ENCODE data around the gene GNL2.
"Not testable (repeated sequence)": the region's sequence is repeated elsewhere in the genome, so short reads cannot be mapped to it uniquely, and the experiment has no call there.

The GNL2 gene

DNA sequence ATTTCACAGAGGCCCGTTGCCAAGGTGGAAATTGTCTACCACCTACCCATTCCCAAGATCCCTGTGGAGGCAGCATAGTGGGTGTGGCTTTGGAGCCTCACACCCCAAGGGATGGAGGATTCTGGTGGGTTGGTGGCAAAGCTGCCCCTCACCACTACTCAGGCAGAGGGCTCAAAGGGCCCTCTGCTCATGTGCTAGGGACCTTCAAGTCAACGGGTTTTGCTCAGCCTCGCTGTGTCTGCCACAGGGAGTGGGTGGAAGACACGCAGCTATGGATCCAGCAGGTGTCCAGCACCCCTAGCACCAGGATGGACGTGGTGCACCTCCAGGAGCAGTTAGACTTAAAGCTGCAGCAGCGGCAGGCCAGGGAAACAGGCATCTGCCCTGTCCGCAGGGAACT, 36.7 kb downstream of the GNL2 start:
- no peak for DNase-seq (ENCODE audit: low read depth in 2 of 2)

DNA sequence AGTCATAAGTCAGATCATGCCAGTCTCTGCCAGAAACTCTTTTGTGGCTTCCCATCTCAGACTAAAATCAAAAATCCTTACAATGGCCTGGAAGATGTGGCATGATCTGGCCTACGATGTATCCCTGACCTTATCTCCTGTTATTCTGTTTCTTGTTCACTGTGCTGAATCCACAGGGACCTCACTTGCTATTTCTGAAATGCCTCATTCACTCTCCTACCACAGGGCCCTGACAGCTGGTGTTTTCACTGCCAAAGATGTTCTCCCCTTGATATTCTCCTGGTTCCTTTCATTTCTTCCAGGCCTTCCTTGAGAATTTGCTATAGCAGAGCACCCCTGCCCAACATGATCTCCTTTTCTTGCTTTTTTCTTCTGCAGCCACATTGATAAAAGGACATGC, 37.3 kb downstream of the GNL2 start:
- no peak for DNase-seq (ENCODE audit: low read depth in 2 of 2)

DNA sequence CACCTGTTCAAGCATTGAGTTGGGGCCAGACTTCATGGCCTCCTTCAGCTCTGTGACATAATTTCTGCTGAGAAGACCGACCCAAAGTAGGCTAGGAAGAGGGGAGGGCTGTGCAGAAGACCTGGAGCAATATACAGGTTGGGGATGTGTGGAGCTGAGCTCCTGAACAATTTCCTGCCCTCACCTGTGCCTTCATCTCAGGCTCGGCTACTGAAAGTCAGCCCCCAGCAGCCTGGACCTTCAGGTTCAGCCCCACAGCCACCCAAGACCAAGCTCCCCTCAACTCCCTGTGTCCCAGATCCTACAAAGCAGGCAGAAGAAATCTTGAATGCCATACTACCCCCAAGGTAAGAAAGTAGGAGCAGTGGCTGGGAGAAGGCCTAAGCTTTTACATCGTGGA, 38.3 kb downstream of the GNL2 start:
- no peak for DNase-seq (ENCODE audit: low read depth in 2 of 2)

DNA sequence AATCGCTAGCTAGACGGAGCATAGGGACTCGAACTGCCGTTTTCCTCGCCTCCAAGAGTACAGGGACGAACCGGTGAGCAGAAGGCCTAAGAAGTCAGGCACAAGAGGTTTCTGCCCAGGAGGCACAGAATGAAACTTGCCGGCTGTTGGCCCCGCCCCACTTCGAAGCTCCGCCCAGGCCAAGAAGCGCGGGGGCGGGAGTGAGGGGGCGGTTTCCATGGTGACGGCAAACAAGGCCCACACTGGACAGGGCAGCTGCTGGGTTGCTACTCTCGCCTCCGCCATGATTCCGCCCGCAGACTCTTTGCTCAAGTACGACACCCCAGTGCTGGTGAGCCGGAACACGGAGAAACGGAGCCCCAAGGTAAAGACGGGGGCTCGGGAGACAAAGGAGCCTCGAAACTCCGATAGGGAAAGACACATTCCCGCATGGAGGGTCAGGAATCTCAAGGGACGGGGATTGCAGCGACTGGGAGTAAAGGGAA, 39.0 kb downstream of the GNL2 start, which contains the start of gene DNALI1:
DNALI1 (plus strand) TSS at position 229 of the 485 bp plus-strand sequence; CDS start at position 284, 55 bp downstream.
- no peak for DNase-seq (ENCODE audit: low read depth in 2 of 2)

DNA sequence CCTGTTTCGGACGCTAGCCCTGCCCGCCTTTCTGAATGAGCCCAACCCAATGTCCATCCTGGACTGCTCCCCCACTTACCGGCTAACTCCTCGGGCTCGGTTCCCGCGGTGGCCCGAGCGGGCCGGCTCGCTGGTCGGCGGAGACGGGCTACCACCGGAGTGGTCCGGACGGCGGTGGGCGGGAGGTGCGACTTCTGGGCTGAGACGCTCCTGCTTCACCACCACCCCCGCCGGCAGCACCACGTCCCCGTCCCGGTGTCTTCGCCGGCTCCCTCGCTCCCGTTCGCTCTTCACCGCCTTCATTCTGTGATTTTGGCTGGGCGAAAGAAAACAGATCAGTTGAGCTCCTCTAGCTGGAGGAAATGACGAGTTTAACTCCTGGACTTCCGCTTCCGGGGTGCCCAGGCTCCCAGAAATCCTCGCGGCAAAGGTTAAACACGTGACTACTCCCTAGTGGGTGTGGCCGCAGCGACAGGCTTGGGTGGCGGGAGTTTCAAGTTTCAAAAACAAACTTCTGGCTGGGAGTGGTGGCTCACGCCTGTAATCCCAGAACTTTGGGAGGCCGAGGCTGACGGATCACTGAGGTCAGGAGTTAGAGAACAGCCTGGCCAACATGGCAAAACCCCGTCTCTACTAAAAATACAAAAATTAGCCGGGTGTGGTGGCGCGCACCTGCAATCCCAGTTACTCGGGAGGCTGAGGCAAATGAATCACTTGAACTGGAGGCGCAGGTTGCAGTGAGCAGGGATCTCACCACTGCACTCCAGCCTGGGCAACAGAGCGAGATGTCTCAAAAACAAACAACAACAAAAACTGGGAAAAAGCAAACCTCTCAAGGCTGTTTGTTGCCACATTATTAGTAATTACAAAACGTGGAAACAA, 41.6 kb downstream of the GNL2 start, which contains the start of gene SNIP1:
SNIP1 (minus strand) TSS at position 367 of the 882 bp plus-strand sequence; CDS start at position 303, 64 bp downstream.
- DNase-seq (ENCODE audit: low read depth in 2 of 2): peak; percentile 84 to 87

DNA sequence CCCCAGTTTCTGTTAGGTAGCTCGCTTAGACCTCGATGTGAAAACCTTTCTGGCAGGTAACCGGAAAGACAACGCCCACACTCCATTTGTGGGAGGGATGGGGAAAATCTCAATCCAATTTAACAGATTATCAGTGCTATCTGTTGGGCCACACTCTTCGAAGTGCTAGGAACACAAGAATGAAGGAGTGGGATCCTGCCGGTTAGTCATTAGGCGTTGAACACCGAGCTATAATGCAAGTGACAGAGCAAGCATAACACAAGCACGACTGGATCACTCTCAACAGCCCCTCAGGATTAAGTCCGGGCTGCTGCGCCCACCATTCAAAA, 42.2 kb downstream of the GNL2 start:
- DNase-seq (ENCODE audit: low read depth in 2 of 2): no peak

DNA sequence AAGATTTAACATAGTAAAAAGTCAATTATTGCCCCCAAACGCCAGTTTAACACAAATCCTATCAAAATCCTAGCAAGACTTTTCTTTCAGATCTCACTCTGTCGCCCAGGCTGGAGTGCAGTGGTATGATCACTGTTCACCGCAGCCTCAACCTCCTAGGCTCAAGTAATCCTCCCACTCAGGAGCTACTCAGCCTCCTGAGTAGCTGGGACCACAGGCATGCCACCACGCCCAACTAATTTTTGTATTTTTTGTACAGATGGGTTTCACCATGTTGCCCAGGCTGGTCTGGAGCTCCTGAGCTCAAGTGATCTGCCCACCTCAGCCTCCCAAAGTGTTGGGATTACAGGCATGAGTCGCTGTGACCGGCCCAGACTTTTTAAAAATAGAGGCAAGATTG, 46.4 kb downstream of the GNL2 start:
- DNase-seq (ENCODE audit: low read depth in 2 of 2): no peak

DNA sequence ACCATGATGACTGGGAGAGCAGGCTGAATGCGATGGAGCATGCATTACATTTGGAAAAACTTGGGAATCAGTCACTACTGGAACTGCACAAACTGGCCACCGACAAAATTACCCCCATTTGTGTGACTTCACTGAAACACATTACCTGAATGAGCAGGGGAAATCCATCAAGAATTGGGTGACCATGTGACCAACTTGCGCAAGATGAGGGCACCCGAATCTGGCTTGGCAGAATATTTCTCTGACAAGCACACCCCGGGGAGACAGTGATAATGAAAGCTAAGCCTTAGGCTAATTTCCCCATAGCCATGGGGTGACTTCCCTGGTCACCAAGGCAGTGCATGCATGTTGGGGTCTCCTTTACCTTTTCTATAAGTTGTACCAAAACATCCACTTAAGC, 50.7 kb downstream of the GNL2 start:
- no peak for DNase-seq (ENCODE audit: low read depth in 2 of 2)

DNA sequence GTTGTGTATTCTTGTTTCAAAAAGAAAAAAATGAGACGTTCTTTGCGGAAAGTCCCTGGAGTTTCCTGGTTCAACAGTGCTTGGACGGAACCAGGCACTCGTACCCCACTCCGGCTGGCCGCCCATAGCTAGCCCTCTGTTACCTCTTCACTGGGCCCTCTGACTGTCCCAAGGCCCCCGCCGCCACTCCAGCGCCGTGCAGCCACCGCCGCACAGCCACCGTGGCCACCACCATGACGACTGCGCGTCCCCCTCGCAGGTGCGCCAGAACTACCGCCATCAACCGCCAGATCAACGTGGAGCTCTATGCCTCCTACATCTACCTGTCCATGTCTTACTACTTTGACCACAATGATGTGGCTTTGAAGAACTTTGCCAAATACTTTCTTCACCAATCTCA, 51.2 kb downstream of the GNL2 start:
- no peak for DNase-seq (ENCODE audit: low read depth in 2 of 2)

DNA sequence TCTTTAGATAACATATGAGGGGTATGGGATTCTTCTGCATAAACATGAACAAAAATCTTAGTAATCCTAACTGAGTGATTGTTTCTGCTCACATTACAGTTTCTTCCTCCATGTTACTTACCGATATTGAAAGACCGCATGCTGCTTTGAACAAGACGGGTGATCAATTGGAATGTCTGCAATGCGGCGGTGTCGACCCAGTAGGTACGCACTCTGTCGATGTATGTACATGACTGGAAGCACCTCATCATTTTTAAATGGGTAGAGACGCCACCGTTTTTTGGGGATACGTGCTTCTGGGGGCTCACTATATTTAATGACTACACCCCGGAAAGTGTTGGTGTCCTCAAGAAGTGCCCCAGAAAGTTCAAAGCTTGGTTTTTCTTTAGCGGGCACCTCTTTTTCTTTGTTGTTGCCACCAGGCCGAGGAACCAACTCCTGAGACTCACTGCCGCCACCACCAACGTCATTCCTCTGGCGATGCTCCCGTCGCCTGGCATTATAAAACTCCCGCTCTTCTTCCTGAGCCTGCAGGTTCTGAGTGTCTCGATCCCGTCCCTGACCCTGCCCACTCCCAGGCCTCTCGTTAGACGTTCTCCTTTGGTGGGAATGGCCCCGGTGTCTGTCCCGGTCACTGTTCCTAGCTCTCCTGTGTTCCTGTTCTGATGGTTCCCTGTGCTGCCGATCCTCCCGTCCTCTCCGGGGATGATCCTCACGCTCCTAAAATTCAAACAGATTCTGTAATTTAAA, 55.5 kb downstream of the GNL2 start:
- DNase-seq (ENCODE audit: low read depth in 2 of 2): no peak

DNA sequence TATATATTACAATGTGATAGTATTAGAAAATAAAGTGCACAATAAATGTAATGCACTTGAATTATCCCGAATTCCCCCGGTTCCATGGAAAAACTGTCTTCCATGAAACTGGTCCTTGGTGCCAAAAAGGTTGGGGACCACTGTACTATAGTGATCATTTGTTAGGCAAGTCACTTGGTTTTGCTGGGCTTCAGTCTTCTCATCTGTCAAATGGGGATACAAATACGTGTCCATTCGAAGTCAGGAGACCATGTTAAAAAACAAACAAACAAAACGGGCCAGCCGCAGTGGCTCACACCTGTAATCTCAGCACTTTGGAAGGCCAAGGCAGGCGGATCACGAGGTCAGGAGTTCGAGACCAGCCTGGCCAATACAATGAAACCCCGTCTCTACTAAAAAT, 56.6 kb downstream of the GNL2 start:
- DNase-seq (ENCODE audit: low read depth in 2 of 2): not testable (repeated sequence)

DNA sequence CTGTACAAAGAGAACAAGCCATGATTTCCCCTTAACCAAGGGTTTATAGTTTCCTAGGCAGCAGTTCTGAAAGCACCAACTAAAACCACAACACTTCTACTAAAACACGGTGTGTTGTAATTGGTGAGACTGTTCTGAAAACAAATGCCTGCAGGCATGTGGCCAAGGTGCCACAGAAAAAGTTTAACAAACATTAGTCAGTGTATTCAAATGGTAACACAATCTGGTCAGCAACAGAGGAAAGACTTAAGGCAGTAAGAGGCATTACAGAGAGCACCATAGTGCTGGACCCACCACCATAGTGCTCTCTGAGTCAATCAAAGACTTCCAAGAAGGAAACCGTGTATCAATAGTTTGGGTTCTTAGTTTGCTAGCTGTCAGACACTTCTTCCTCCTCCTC, 58.4 kb downstream of the GNL2 start:
- DNase-seq (ENCODE audit: low read depth in 2 of 2): no peak

DNA sequence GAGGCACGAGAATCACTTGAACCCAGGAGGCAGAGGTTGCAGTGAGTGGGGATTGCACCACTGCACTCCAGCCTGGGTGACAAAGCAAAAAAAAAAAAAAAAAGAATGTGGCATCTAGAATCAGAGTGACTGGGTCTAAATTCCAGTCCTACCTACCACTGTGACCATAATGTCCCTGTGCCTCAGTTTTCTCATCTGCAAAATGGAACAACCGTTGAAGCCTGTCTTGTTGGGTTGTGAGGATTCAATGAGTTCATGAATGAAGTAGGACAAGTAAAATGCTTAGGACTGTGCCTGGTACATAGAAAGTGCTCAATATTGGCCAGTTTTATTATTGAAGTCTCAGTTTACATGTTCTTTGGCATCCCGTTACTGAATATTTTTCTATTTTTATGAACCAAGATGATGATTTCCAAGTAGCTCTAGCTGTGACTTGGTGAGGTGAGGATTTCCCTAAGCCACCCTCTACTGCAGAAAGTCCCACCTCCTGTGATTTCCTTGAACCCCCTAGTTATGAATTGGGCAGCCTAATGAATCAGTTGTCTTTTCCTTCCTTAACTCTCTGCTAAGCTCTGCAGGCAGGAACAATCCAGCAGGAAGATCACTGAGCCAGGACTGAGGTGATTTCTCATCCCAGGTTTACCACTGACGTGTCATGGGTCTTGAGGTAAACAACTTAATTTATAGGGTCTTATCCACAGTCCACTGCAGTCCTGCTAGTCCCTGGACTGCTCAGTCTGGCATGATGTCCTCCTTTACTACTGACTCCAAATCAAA, 62.2 kb downstream of the GNL2 start:
- DNase-seq (ENCODE audit: low read depth in 2 of 2): no peak

DNA sequence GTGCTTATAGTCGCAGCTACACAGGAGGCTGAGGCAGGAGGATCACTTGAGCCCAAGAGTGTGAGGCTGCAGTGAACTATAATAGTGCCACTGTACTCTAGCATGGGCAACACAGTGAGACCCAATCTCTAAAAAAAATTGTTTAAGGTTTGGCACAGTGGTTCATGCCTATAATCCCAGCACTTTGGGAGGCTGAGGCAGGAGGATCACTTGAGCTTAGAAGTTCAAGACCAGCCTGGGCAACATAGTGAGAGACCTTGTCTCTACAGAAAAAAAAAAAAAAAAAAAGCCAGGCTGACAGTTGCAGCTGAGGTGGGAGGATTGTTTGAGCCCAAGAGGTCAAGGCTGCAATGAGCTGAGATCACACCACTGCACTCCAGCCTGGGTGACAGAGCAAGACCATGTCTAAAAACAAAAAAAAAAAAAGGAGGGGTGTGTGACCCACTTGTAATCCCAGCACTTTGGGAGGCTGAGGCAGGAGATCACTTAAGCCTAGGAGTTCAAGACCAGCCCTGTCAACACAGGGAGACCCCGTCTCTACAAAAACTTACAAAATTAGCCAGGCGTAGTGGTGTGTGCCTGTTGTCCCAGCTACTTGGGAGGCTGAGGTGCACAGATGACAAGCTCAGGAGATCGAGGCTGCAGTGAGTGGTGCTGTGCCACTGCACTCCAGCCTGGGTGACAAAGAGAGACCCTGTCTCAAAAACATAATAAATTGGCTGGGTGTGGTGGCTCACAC, 63.1 kb downstream of the GNL2 start:
- DNase-seq (ENCODE audit: low read depth in 2 of 2): not testable (repeated sequence)

DNA sequence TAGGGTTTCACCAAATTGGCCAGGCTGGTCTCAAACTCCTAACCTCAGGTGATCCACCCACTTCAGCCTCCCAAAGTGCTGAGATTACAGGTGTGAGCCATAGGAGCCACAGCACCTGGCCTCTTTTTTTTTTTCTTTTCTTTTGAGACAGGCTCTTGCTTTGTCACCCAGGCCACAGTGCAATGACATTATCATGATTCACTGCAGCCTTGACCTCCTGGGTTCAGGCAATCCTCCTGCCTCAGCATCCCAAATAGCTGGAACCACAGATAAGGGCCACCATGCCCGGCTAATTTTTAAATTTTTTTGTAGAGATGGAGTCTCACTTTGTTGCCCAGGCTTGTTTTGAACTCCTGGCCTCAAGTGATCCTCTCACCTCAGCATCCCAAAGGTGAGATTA, 65.8 kb downstream of the GNL2 start:
- DNase-seq (ENCODE audit: low read depth in 2 of 2): not testable (repeated sequence)

DNA sequence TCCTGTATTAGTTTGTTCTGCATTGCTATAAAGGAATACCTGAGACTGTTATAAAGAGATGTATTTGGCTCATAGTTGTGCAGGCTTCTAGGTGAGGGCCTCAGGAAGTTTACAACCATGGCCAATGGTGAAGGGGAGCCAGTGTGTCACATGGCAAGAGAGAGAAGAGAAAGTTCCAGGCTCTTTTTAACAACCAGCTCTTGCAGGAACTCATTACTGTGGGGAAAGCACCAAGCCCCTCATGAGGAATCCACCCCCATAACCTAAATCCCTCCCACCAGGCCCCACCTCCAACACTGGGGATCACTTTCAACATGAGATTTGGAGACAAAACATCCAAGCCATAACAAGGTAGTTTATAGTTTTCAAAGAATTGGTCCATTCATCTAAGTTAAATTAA, 76.1 kb downstream of the GNL2 start:
- no peak for DNase-seq (ENCODE audit: low read depth in 2 of 2)

DNA sequence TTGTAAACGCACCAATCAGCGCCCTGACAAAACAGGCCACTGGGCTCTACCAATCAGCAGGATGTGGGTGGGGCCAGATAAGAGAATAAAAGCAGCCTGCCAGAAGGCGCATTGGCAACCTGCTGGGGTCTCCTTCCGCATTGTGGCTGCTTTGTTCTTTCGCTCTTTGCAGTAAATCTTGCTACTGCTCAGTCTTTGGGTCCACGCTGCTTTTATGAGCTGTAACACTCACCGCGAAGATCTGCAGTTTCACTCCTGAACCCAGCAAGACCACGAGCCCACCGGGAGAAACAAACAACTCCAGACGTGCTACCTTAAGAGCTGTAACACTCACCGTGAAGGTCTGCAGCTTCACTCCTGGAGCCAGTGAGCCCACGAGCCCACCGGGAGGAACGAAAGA, 76.8 kb downstream of the GNL2 start:
- DNase-seq (ENCODE audit: low read depth in 2 of 2): peak in 1 of 2 experiments; percentile 5

DNA sequence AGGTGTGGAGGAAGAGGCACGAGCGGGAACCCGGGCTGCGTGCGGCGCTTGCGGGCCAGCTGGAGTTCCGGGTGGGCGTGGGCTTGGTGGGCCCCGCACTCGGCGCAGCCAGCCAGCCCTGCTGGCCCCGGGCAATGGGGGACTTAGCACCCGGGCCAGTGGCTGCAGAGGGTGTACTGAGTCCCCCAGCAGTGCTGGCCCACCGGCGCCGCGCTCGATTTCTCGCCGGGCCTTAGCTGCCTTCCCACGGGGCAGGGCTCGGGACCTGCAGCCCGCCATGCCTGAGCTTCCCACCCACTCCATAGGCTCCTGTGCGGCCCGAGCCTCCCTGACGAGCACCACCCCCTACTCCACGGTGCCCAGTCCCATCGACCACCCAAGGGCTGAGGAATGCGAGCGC, 77.5 kb downstream of the GNL2 start:
- not testable (repeated sequence) for DNase-seq (ENCODE audit: low read depth in 2 of 2)

DNA sequence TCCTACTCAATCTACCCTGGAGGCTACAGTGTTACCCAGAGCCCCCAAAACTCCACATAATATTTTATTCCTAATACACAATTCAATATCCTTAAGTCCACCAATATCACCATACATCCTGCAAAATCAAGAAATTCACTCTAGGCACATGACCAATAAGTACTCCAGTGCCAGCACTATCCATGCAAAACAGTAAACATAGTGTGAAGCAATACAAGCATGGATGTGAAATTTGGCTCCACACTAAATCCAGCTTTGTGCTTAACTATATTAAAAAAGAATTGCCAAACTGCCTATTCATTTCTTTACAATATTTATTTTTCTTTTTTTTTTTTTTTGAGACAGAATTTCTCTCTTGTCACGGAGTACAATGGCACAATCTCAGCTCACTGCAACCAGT, 78.2 kb downstream of the GNL2 start:
- DNase-seq (ENCODE audit: low read depth in 2 of 2): no peak
